Measurements from ENCODE around the gene FBXW7. TPM values are rescaled to one million over a fixed set of nuclear protein-coding genes. Genes with fewer than 3 reads are reported as not detected.

Gene FBXW7
- total and polyA plus RNA-seq, 2 donors from 2014 or later = 5.5 to 64.0 TPM

- no peak overlapping the region for H3K9ac ChIP-seq (ENCODE audit: low read length in 3 of 3)
- intact Hi-C loops (cut with DNase I) = no loop called here
- no peaks in the 10 kb centered on the region for H3K9me3 ChIP-seq (ENCODE audit: control insufficient read depth in 2 of 3, insufficient read depth in 1 of 3, low read length in 3 of 3)
- H3K27me3 ChIP-seq (ENCODE audit: control insufficient read depth, insufficient read depth, low read length) = no peaks in the 10 kb centered on the region
- no peak overlapping the region for H3K4me3 ChIP-seq (ENCODE audit: low read length in 3 of 3)
- TF ChIP-seq CTCF (IDR thresholded peaks at IDR 0.05; ENCODE audit: borderline replicate concordance, extremely low read depth, insufficient read depth) = peak; percentile 36
- H3K4me1 ChIP-seq (ENCODE audit: control insufficient read depth in 2 of 3, insufficient read depth in 2 of 3, low read depth in 1 of 3, low read length in 3 of 3) = no peaks in the 10 kb centered on the region
- DNase-seq (peak in 2 of 5 donors; percentile 34 to 39), FAIRE-seq (peak; percentile 96)
- no peak overlapping the region for H3K27ac ChIP-seq (ENCODE audit: low read depth in 2 of 2, low read length in 2 of 2)
- no peaks in the 10 kb centered on the region for H3K36me3 ChIP-seq (ENCODE audit: control insufficient read depth in 2 of 3, insufficient read depth in 3 of 3, low read length in 3 of 3)
These were observed 81.4 kb downstream of the FBXW7 start for GRCh38 chr4:152454398-152455011.

GRCh38 chr4:152451496-152451895 lies 84.4 kb downstream of the FBXW7 start:
- no peaks in the 10 kb centered on the region for H3K36me3 ChIP-seq (ENCODE audit: control insufficient read depth in 2 of 3, insufficient read depth in 3 of 3, low read length in 3 of 3)
- no peaks in the 10 kb centered on the region for H3K9me3 ChIP-seq (ENCODE audit: control insufficient read depth in 2 of 3, insufficient read depth in 1 of 3, low read length in 3 of 3)
- H3K9ac ChIP-seq (ENCODE audit: low read length in 3 of 3) = no peak overlapping the region
- H3K4me3 ChIP-seq (ENCODE audit: low read length in 3 of 3) = no peak overlapping the region
- H3K27ac ChIP-seq (ENCODE audit: low read depth in 2 of 2, low read length in 2 of 2) = no peak overlapping the region
- TF ChIP-seq CTCF (IDR thresholded peaks at IDR 0.05; ENCODE audit: borderline replicate concordance, extremely low read depth, insufficient read depth) = no peak
- DNase-seq (peak in 3 of 5 donors; percentile 10 to 29 (median 21)), FAIRE-seq (no peak)
- no peaks in the 10 kb centered on the region for H3K4me1 ChIP-seq (ENCODE audit: control insufficient read depth in 2 of 3, insufficient read depth in 2 of 3, low read depth in 1 of 3, low read length in 3 of 3)
- intact Hi-C loops (cut with DNase I) = no loop called here
- H3K27me3 ChIP-seq (ENCODE audit: control insufficient read depth, insufficient read depth, low read length) = no peaks in the 10 kb centered on the region

- H3K27me3 ChIP-seq (ENCODE audit: control insufficient read depth, insufficient read depth, low read length) = no peaks in the 10 kb centered on the region
- no peak overlapping the region for H3K4me3 ChIP-seq (ENCODE audit: low read length in 3 of 3)
- H3K9me3 ChIP-seq (ENCODE audit: control insufficient read depth in 2 of 3, insufficient read depth in 1 of 3, low read length in 3 of 3) = no peaks in the 10 kb centered on the region
- no peaks in the 10 kb centered on the region for H3K36me3 ChIP-seq (ENCODE audit: control insufficient read depth in 2 of 3, insufficient read depth in 3 of 3, low read length in 3 of 3)
- no peak for DNase-seq
- TF ChIP-seq CTCF (IDR thresholded peaks at IDR 0.05; ENCODE audit: borderline replicate concordance, extremely low read depth, insufficient read depth) = no peak
- no peak overlapping the region for H3K9ac ChIP-seq (ENCODE audit: low read length in 3 of 3)
- H3K4me1 ChIP-seq (ENCODE audit: control insufficient read depth in 2 of 3, insufficient read depth in 2 of 3, low read depth in 1 of 3, low read length in 3 of 3) = no peaks in the 10 kb centered on the region
- FAIRE-seq = no peak
- H3K27ac ChIP-seq (ENCODE audit: low read depth in 2 of 2, low read length in 2 of 2) = no peak overlapping the region
- intact Hi-C loops (cut with DNase I) = no loop called here
These were observed 87.0 kb downstream of the FBXW7 start for GRCh38 chr4:152448854-152449253.
